T-helper 2 cell treated with Interferon-gamma antibody and Interleukin-4, amounts not matched to agents 5 μg/mL and 100 μg/mL, for 36 hours (primary cell): Measurements from ENCODE around the gene COPG2.
"Not testable (repeated sequence)": the region's sequence is repeated elsewhere in the genome, so short reads cannot be mapped to it uniquely, and the experiment has no call there.

Experiments
- DNase-seq: peaks from one replicate; pipeline ENCODE4 v3.0.0; 2021; ENCODE audit warnings: low spot score
- H3K27ac Mint-ChIP-seq: one replicate; pipeline ENCODE4 v1.8.0; 2021; ENCODE audit warnings: mild to moderate bottlenecking, mixed read lengths
- H3K27me3 Mint-ChIP-seq: one replicate; pipeline ENCODE4 v1.8.0; 2021; ENCODE audit warnings: low read depth, mixed read lengths
- H3K36me3 Mint-ChIP-seq: one replicate; pipeline ENCODE4 v1.8.0; 2021; ENCODE audit warnings: low read depth, mixed read lengths
- H3K4me1 Mint-ChIP-seq: one replicate; pipeline ENCODE4 v1.8.0; 2021; ENCODE audit warnings: low read depth, mixed read lengths
- H3K4me3 Mint-ChIP-seq: one replicate; pipeline ENCODE4 v1.8.0; 2022; ENCODE audit warnings: mild to moderate bottlenecking, moderate library complexity, mixed read lengths
- H3K9me3 Mint-ChIP-seq: one replicate; pipeline ENCODE4 v1.8.0; 2021; ENCODE audit warnings: mixed read lengths

Gene COPG2

DNA sequence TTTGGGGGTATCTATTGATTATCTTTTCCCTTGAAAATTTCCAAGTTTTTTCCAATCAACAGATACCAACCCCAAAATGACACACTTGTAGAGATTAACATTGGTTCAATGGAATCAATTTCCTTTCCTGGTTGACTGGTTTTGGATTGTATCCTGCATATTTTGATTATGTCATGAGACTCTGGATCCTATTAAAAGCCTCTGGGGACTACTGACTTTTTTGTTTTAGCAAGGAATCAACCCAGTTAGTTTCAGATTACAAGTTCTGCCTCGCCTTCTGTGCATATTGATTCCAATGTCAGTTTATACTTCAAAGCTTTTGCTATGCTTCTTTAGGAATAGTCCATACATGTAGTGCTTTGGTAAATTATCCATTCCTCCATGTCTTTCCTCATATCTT lies 29.2 kb downstream of the COPG2 start:
- Mint-ChIP-seq H3K27ac (no peak overlapping the region), H3K4me3 (no peak overlapping the region), H3K27me3 (no peaks in the 10 kb centered on the region), H3K36me3 (peaks cover 16% of the 10 kb centered on the region), H3K9me3 (peaks cover 33% of the 10 kb centered on the region), H3K4me1 (peaks cover 13% of the 10 kb centered on the region)
- no peak for DNase-seq

DNA sequence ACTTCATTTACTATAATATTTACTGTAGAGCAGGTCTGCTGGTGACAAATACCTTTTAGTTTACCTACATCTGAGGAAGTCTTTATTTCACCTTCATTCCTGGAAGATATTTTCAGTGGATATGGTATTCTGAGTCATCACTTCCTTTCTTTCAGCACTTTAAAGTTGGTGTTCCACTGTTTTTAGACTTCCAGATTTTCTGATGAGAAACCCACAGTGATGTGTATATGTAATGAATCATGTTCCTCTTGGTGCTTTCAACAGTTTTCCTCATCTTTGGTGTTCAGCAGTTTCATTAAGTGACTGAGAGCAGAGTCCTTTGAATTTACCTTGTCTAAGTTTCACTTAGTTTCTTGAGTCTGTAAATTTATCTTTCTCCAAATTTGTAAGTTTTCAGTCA lies 36.4 kb downstream of the COPG2 start:
- DNase-seq, result no peak
- Mint-ChIP-seq H3K27ac (no peak overlapping the region), H3K4me3 (no peak overlapping the region), H3K36me3 (peaks cover 10% of the 10 kb centered on the region), H3K4me1 (no peaks in the 10 kb centered on the region), H3K9me3 (peaks cover 69% of the 10 kb centered on the region), H3K27me3 (no peaks in the 10 kb centered on the region)

- Mint-ChIP-seq H3K27ac (no peak overlapping the region), H3K4me3 (no peak overlapping the region), H3K9me3 (peaks cover 63% of the 10 kb centered on the region), H3K36me3 (peaks cover 3% of the 10 kb centered on the region), H3K4me1 (no peaks in the 10 kb centered on the region), H3K27me3 (no peaks in the 10 kb centered on the region)
- DNase-seq, result no peak
Measured at GRCh38 chr7:130628901-130629300, 39.6 kb downstream of the COPG2 start.

DNA sequence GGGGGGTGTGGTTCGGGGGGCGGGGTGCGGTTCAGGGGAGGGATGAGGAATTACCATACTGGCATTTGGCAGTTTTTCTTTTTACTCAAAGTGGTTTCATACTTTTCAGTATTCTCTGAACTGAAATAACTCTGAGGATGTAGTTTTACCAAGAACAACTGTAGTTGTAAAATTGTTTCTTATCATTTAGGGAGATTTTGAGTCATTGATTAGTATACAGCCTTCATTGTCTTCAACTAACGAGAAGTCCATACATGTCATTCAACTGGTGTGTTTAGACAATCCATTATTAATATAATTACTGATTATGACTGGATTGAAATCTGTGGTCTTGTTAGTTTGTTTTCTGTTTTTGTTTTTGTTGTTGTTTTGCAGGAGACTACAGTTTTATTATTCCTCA lies 40.8 kb downstream of the COPG2 start:
- Mint-ChIP-seq H3K36me3 (peaks cover 3% of the 10 kb centered on the region), H3K4me1 (no peaks in the 10 kb centered on the region), H3K9me3 (peaks cover 53% of the 10 kb centered on the region), H3K27me3 (no peaks in the 10 kb centered on the region), H3K4me3 (no peak overlapping the region), H3K27ac (no peak overlapping the region)
- no peak for DNase-seq

- DNase-seq, result no peak
- Mint-ChIP-seq H3K27ac (no peak overlapping the region), H3K36me3 (no peaks in the 10 kb centered on the region), H3K9me3 (peaks cover 29% of the 10 kb centered on the region), H3K27me3 (no peaks in the 10 kb centered on the region), H3K4me1 (no peaks in the 10 kb centered on the region), H3K4me3 (no peak overlapping the region)
Measured at GRCh38 chr7:130622866-130623265, 45.7 kb downstream of the COPG2 start.

GRCh38 chr7:130615583-130615982 lies 53.0 kb downstream of the COPG2 start:
- no peak for DNase-seq
- H3K36me3 Mint-ChIP-seq, result peaks cover 14% of the 10 kb centered on the region
- H3K27me3 Mint-ChIP-seq, result no peaks in the 10 kb centered on the region
- H3K9me3 Mint-ChIP-seq, result peaks cover 10% of the 10 kb centered on the region
- H3K4me1 Mint-ChIP-seq, result no peaks in the 10 kb centered on the region
- no peak overlapping the region for H3K27ac Mint-ChIP-seq
- H3K4me3 Mint-ChIP-seq, result no peak overlapping the region

- no peak overlapping the region for H3K4me3 Mint-ChIP-seq
- H3K4me1 Mint-ChIP-seq, result no peaks in the 10 kb centered on the region
- H3K9me3 Mint-ChIP-seq, result peaks cover 10% of the 10 kb centered on the region
- no peak for DNase-seq
- H3K27me3 Mint-ChIP-seq, result no peaks in the 10 kb centered on the region
- H3K36me3 Mint-ChIP-seq, result peaks cover 20% of the 10 kb centered on the region
- H3K27ac Mint-ChIP-seq, result no peak overlapping the region
Measured at GRCh38 chr7:130614449-130614848, 54.1 kb downstream of the COPG2 start.

- H3K4me1 Mint-ChIP-seq, result no peaks in the 10 kb centered on the region
- peaks cover 29% of the 10 kb centered on the region for H3K36me3 Mint-ChIP-seq
- H3K4me3 Mint-ChIP-seq, result no peak overlapping the region
- DNase-seq, result no peak
- H3K9me3 Mint-ChIP-seq, result no peaks in the 10 kb centered on the region
- H3K27me3 Mint-ChIP-seq, result no peaks in the 10 kb centered on the region
- H3K27ac Mint-ChIP-seq, result no peak overlapping the region
Measured at GRCh38 chr7:130611218-130611617, 57.3 kb downstream of the COPG2 start.

GRCh38 chr7:130607066-130607465 lies 61.5 kb downstream of the COPG2 start:
- H3K9me3 Mint-ChIP-seq, H3K4me1 Mint-ChIP-seq, H3K4me3 Mint-ChIP-seq, H3K27me3 Mint-ChIP-seq, DNase-seq, H3K27ac Mint-ChIP-seq: not testable (repeated sequence)
- peaks cover 25% of the 10 kb centered on the region for H3K36me3 Mint-ChIP-seq

DNA sequence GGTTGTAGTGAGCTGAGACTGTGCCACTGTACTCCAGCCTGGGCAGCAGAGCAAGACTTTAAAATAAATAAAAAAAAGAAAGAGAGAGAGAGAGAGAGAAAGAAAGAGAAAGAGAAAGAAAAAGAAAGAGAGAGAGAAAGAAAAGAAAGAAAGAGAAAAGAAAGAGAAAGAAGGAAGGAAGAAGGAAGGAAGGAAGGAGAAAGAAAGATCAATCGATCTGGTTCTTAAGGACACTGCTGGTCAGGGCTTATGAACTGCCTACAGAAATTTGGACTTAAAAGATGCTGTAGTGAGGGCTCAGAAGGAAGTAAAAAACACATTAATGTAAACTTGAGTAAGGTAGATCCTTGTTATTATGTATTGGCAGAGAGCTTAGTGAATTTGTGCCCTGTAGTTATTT lies 62.4 kb downstream of the COPG2 start:
- H3K4me1 Mint-ChIP-seq, result no peaks in the 10 kb centered on the region
- H3K4me3 Mint-ChIP-seq, result no peak overlapping the region
- no peaks in the 10 kb centered on the region for H3K9me3 Mint-ChIP-seq
- no peak overlapping the region for H3K27ac Mint-ChIP-seq
- no peak for DNase-seq
- no peaks in the 10 kb centered on the region for H3K27me3 Mint-ChIP-seq
- H3K36me3 Mint-ChIP-seq, result peaks cover 23% of the 10 kb centered on the region

DNA sequence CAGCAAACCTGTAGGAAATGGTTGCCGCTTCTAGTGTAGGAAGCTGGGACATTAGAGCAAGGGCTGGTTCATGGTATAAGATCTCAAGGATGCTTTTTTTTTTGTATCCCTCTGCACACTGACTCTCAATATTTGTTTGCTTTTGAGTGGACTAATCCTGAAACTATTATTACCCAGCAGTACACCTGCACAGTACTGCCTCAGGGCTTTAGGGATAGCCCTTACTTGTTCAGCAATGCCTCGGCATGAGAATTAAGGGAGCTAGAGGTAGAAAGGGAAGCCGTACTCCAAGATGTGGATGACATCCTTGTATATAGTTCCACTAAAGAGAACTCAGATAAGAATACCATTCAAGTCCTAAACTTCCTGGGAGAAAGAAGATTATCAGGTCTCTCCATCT lies 70.5 kb downstream of the COPG2 start:
- Mint-ChIP-seq H3K27ac (no peak overlapping the region), H3K4me3 (no peak overlapping the region), H3K27me3 (no peaks in the 10 kb centered on the region), H3K4me1 (no peaks in the 10 kb centered on the region), H3K36me3 (no peaks in the 10 kb centered on the region), H3K9me3 (no peaks in the 10 kb centered on the region)
- no peak for DNase-seq

GRCh38 chr7:130595986-130596385 lies 72.6 kb downstream of the COPG2 start:
- no peaks in the 10 kb centered on the region for H3K27me3 Mint-ChIP-seq
- H3K4me1 Mint-ChIP-seq, result no peaks in the 10 kb centered on the region
- H3K36me3 Mint-ChIP-seq, result no peaks in the 10 kb centered on the region
- no peak for DNase-seq
- no peak overlapping the region for H3K4me3 Mint-ChIP-seq
- H3K27ac Mint-ChIP-seq, result no peak overlapping the region
- no peaks in the 10 kb centered on the region for H3K9me3 Mint-ChIP-seq

DNA sequence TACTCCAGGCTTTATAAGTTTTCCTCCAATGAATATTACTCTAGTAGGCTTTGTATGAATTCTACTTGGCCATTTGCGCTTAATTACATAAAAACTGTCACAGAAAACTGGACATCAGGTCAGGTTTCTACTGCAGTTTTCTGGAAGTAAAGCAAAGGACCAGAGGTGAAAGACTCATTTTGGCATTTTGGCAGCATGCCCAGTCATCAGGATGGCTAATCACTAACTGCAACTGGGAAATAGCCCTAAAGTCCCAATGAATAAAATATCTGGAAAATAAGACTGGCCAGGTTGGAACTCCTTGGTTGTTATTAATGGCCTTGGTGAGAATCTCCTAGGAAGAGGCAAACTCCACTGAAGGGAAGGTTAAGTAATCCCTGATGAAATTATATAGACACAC lies 75.5 kb downstream of the COPG2 start:
- no peak for DNase-seq
- Mint-ChIP-seq H3K9me3 (no peaks in the 10 kb centered on the region), H3K27me3 (no peaks in the 10 kb centered on the region), H3K36me3 (no peaks in the 10 kb centered on the region), H3K4me1 (no peaks in the 10 kb centered on the region), H3K27ac (no peak overlapping the region), H3K4me3 (no peak overlapping the region)

GRCh38 chr7:130591464-130591863 lies 77.1 kb downstream of the COPG2 start:
- not testable (repeated sequence) for DNase-seq, H3K36me3 Mint-ChIP-seq, H3K4me3 Mint-ChIP-seq, H3K27ac Mint-ChIP-seq, H3K4me1 Mint-ChIP-seq, H3K9me3 Mint-ChIP-seq, H3K27me3 Mint-ChIP-seq

- DNase-seq, H3K27me3 Mint-ChIP-seq, H3K4me3 Mint-ChIP-seq, H3K9me3 Mint-ChIP-seq, H3K27ac Mint-ChIP-seq, H3K4me1 Mint-ChIP-seq, H3K36me3 Mint-ChIP-seq: not testable (repeated sequence)
Measured at GRCh38 chr7:130585932-130586331, 82.6 kb downstream of the COPG2 start.
